A549 treated with RU486 at 1 μM for 4 hours (cell line): ENCODE measurements around the gene SS18. TPM values are rescaled to one million over a fixed set of nuclear protein-coding genes. Genes with fewer than 3 reads are reported as not detected.

ENCODE experiments used
- total RNA-seq: library from RNA; stranded (reverse); fragments of 200-300 nt; extraction: Qiagen RNA extraction; gene quantifications from 5 replicates; pipeline ENCODE4 v1.2.3, GENCODE V29; 2022; ENCODE audit warnings: low read depth

The SS18 gene
- 40.8 to 59.9 TPM (median 54.2 TPM) in 5 replicates for total RNA-seq

GRCh38 chr18:26090130-26091046 lies at the start of gene SS18:
Gene SS18 (minus strand): TSS chr18:26090613. CDS start chr18:26090569, 44 bp downstream.

DNA sequence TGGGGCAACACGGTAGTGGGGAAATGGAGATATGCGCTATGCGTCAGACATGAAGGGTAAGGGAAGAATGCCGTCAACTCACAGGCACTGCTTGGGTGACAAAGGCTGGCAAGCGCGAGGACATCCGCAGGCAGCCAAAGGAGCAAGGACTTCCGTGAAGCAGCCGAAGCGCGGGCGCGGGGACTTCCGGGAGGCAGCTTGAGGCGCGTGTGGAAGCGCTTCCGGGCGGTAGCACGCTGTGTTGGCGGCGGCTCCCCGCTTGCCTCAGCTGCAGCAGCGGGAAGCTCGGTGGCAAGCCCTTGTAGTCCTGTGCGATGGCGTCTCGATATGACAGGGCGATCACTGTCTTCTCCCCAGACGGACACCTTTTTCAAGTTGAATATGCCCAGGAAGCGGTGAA lies 43.2 kb upstream of the SS18 start, which contains the start of gene PSMA8:
Gene PSMA8 (plus strand): TSS at position 218 of the 400 bp plus-strand sequence. CDS start 97 bp downstream, at position 315.

Other genes with a start within 250 kb of the SS18 start
- not detected in 5 replicates for gene PSMA8, start 43.3 kb upstream of the SS18 start, total RNA-seq
- gene TAF4B, start 135.8 kb upstream of the SS18 start, total RNA-seq = 3.4 to 5.7 TPM (median 5.6 TPM) in 5 replicates